Activated CD8-positive, alpha-beta memory T cell treated with anti-CD3 and anti-CD28 coated beads, Interleukin-2, amount 50 U/mL, for 4 hours (primary cell): Measurements from ENCODE around the gene CHD6.
"Not testable (repeated sequence)": the region's sequence is repeated elsewhere in the genome, so short reads cannot be mapped to it uniquely, and the experiment has no call there.

ENCODE experiments used
- DNase-seq: peaks from one replicate; pipeline ENCODE4 v3.0.0-alpha.2; 2020

CHD6 gene

GRCh38 chr20:41538810-41539596 lies 79.2 kb downstream of the CHD6 start:
- DNase-seq = no peak

GRCh38 chr20:41537865-41538264 lies 80.3 kb downstream of the CHD6 start:
- no peak for DNase-seq

- DNase-seq = not testable (repeated sequence)
These were observed 82.6 kb downstream of the CHD6 start for GRCh38 chr20:41535551-41535950.

- no peak for DNase-seq
These were observed 83.3 kb downstream of the CHD6 start for GRCh38 chr20:41534842-41535241.

GRCh38 chr20:41534170-41534569 lies 84.0 kb downstream of the CHD6 start:
- no peak for DNase-seq

GRCh38 chr20:41533537-41534136 lies 84.5 kb downstream of the CHD6 start:
- DNase-seq = no peak

GRCh38 chr20:41532935-41533334 lies 85.2 kb downstream of the CHD6 start:
- no peak for DNase-seq

GRCh38 chr20:41531518-41532275 lies 86.5 kb downstream of the CHD6 start:
- no peak for DNase-seq

- no peak for DNase-seq
These were observed 87.3 kb downstream of the CHD6 start for GRCh38 chr20:41530923-41531322.

- no peak for DNase-seq
These were observed 91.8 kb downstream of the CHD6 start for GRCh38 chr20:41526327-41526726.

- no peak for DNase-seq
These were observed 93.1 kb downstream of the CHD6 start for GRCh38 chr20:41524980-41525613.

- DNase-seq = no peak
These were observed 94.3 kb downstream of the CHD6 start for GRCh38 chr20:41523857-41524256.

GRCh38 chr20:41513829-41514228 lies 104.3 kb downstream of the CHD6 start:
- DNase-seq = no peak

- no peak for DNase-seq
These were observed 105.6 kb downstream of the CHD6 start for GRCh38 chr20:41512624-41513023.

- no peak for DNase-seq
These were observed 107.2 kb downstream of the CHD6 start for GRCh38 chr20:41510847-41511450.

GRCh38 chr20:41510224-41510623 lies 108.0 kb downstream of the CHD6 start:
- DNase-seq = no peak

GRCh38 chr20:41509316-41510200 lies 108.6 kb downstream of the CHD6 start:
- no peak for DNase-seq

GRCh38 chr20:41508335-41508734 lies 109.8 kb downstream of the CHD6 start:
- no peak for DNase-seq

- no peak for DNase-seq
These were observed 110.3 kb downstream of the CHD6 start for GRCh38 chr20:41507851-41508250.

- DNase-seq = no peak
These were observed 110.7 kb downstream of the CHD6 start for GRCh38 chr20:41507436-41507835.

- DNase-seq = no peak
These were observed 111.8 kb downstream of the CHD6 start for GRCh38 chr20:41506192-41506915.
